ENCODE measurements around the gene AXIN2. TPM values are rescaled to one million over a fixed set of nuclear protein-coding genes. Genes with fewer than 3 reads are reported as not detected.

Gene AXIN2
- total RNA-seq, 4 donors from 2014 or later = 23.9 to 54.3 (median 42.8) TPM

GRCh38 chr17:65595071-65595656, 33.7 kb upstream of the AXIN2 start:
- no peak overlapping the region for H3K27ac ChIP-seq
- TF ChIP-seq POLR2A (IDR thresholded peaks at IDR 0.05) = no peak
- no peak for TF ChIP-seq CTCF (IDR thresholded peaks at IDR 0.05)
- H3K27me3 ChIP-seq = no peaks in the 10 kb centered on the region
- no peaks in the 10 kb centered on the region for H3K9me3 ChIP-seq
- H3K36me3 ChIP-seq = no peaks in the 10 kb centered on the region
- 78 to 80% methylated on average over 4 of the region's 4 CpGs for WGBS, 2 donors
- intact Hi-C loops (cut with DNase I) = no loop called here
- H3K4me1 ChIP-seq = peaks cover 0 to under 1% of the 10 kb centered on the region in 2 donors
- no peak overlapping the region for H3K4me3 ChIP-seq (replicated peaks in 1 of 3)
- no peak for DNase-seq

GRCh38 chr17:65593855-65594845, 32.7 kb upstream of the AXIN2 start:
- 38 to 50% methylated on average over 18 of the region's 18 CpGs for WGBS, 2 donors
- intact Hi-C loops (cut with DNase I) = no loop called here
- H3K27ac ChIP-seq = no peak overlapping the region

GRCh38 chr17:65593092-65593854, 31.8 kb upstream of the AXIN2 start:
- peaks cover 0 to 8% of the 10 kb centered on the region in 2 donors for H3K4me1 ChIP-seq
- no peak overlapping the region for H3K27ac ChIP-seq
- no peaks in the 10 kb centered on the region for H3K36me3 ChIP-seq
- intact Hi-C loops (cut with DNase I) = no loop called here
- H3K27me3 ChIP-seq = no peaks in the 10 kb centered on the region
- H3K4me3 ChIP-seq (replicated peaks in 1 of 3) = no peak overlapping the region
- H3K9me3 ChIP-seq = no peaks in the 10 kb centered on the region
- WGBS, 2 donors = 74 to 75% methylated on average over 19 of the region's 19 CpGs
- no peak for DNase-seq
- no peak for TF ChIP-seq CTCF (IDR thresholded peaks at IDR 0.05)

More at GRCh38 chr17:65593855-65594845, 32.7 kb upstream of the AXIN2 start:
- DNase-seq = peak in 1 of 2 donors; percentile 7
- no peaks in the 10 kb centered on the region for H3K36me3 ChIP-seq
- no peaks in the 10 kb centered on the region for H3K27me3 ChIP-seq
- H3K4me3 ChIP-seq (replicated peaks in 1 of 3) = no peak overlapping the region
- TF ChIP-seq POLR2A (IDR thresholded peaks at IDR 0.05) = no peak
- no peak for TF ChIP-seq CTCF (IDR thresholded peaks at IDR 0.05)
- H3K9me3 ChIP-seq = no peaks in the 10 kb centered on the region
- H3K4me1 ChIP-seq = no peaks in the 10 kb centered on the region

- Histone ChIP-seq H3K27ac (no peak overlapping the region), H3K27me3 (no peaks in the 10 kb centered on the region), H3K9me3 (no peaks in the 10 kb centered on the region), H3K36me3 (no peaks in the 10 kb centered on the region), H3K4me3 (replicated peaks in 1 of 3) (no peak overlapping the region), H3K4me1 (peaks cover 0 to 16% of the 10 kb centered on the region in 2 donors)
- WGBS, 2 donors = 79 to 94% methylated on average over 5 to 7 of the region's 7 CpGs
- DNase-seq = no peak
- TF ChIP-seq CTCF (IDR thresholded peaks at IDR 0.05) (no peak), POLR2A (IDR thresholded peaks at IDR 0.05) (no peak)
- intact Hi-C loops (cut with DNase I) = no loop called here
Observed at GRCh38 chr17:65592125-65592965, 30.9 kb upstream of the AXIN2 start.

All from thyroid gland (tissue), 4 donors.